K562 (cell line): ENCODE measurements around the gene ANKRD44. TPM values are rescaled to one million over a fixed set of nuclear protein-coding genes. Genes with fewer than 3 reads are reported as not detected.

Source experiments
- BMI1 ChIP-seq: fragments of 150-350 bp; IDR thresholded peaks from 2 replicates; pipeline ENCODE4 v1.6.1; 2014; ENCODE audit warnings: low read length
- BRD4 ChIP-seq: fragments of 200-600 bp; sonication (generic); IDR thresholded peaks from 2 replicates; pipeline ENCODE4 v1.6.1; 2017; ENCODE audit warnings: inconsistent platforms
- EHMT2 ChIP-seq: fragments of 450-650 bp; IDR thresholded peaks from 2 replicates; pipeline ENCODE4 v1.6.1; 2018; ENCODE audit warnings: antibody characterized with exemption
- FOXK2 ChIP-seq, 2 experiments: fragments of 450-650 bp; IDR thresholded peaks in 1 of 2; conservative IDR thresholded peaks in 1 of 2; 2 replicates each; pipeline ENCODE4 v1.6.1; 2016; ENCODE audit warnings: low read depth in 2 of 2, mild to moderate bottlenecking in 1 of 2
- HNRNPH1 ChIP-seq: fragments of 200-400 bp; formaldehyde crosslinking; optimal IDR thresholded peaks from 2 replicates; pipeline ENCODE3; 2017; ENCODE audit warnings: low read depth, mild to moderate bottlenecking, low read length, moderate library complexity
- HNRNPK ChIP-seq: fragments of 200-400 bp; formaldehyde crosslinking; IDR thresholded peaks from one replicate; pipeline ENCODE4 v1.6.1; 2018; ENCODE audit warnings: mild to moderate bottlenecking, low read depth, low read length; ENCODE audit not compliant: poor library complexity, severe bottlenecking
- MLX ChIP-seq, 2 experiments: fragments of 450-650 bp in 1 of 2; sonication (generic) in 1 of 2; formaldehyde crosslinking; conservative IDR thresholded peaks; 2 replicates each; pipeline versions ENCODE4 v1.4.0 to v1.8.1; 2020 to 2022; ENCODE audit warnings: mild to moderate bottlenecking in 1 of 2, missing genetic modification reagents in 1 of 2
- POLR2H ChIP-seq: IDR thresholded peaks from 2 replicates; pipeline ENCODE4 v1.6.1; 2016; ENCODE audit warnings: missing genetic modification characterization, low read depth, mild to moderate bottlenecking, control low read depth, missing compliant biosample characterization, moderate library complexity
- PURB ChIP-seq: sonication (generic); formaldehyde crosslinking; IDR thresholded peaks from 2 replicates; pipeline ENCODE4 v1.9.0; 2021; ENCODE audit warnings: low read depth, mild to moderate bottlenecking, missing genetic modification reagents
- RAD21 ChIP-seq, 2 experiments: fragments of 250-450 bp in 1 of 2; fragments of 450-650 bp in 1 of 2; sonication (Bioruptor Pico) in 1 of 2; formaldehyde crosslinking in 1 of 2; IDR thresholded peaks in 1 of 2; conservative IDR thresholded peaks in 1 of 2; 2 replicates each; pipeline versions ENCODE4 v1.4.0 to v1.8.0; 2020 to 2022; ENCODE audit warnings: mild to moderate bottlenecking in 2 of 2, moderate library complexity in 1 of 2
- RNF2 ChIP-seq: sonication (generic); IDR thresholded peaks from 2 replicates; pipeline ENCODE4 v1.6.1; 2016
- ZFP30 ChIP-seq: fragments of 250-450 bp; sonication (Bioruptor Pico); IDR thresholded peaks from 2 replicates; pipeline ENCODE4 v1.8.0; 2022; ENCODE audit warnings: moderate library complexity, mild to moderate bottlenecking, inconsistent platforms, borderline replicate concordance
- ZNF384 ChIP-seq: IDR thresholded peaks from 2 replicates; pipeline ENCODE4 v1.6.1; 2012; ENCODE audit warnings: low read depth, low read length, improper control_type of control experiment
- ZNF77 ChIP-seq: fragments of 250-450 bp; sonication (Bioruptor Pico); IDR thresholded peaks from 2 replicates; pipeline ENCODE4 v1.5.0; 2020
- polyA plus RNA-seq, 8 experiments: library from polyadenylated mRNA; depleted of rRNA in 4 of 8; stranded (reverse) in 5 of 8; unstranded in 3 of 8; fragments of >200 nt; fragmentation: Nextera tagmentation in 2 of 8; fragmentation: Illumina TruSeq in 1 of 8; extraction: Ambion mirVana in 2 of 8; extraction: Trizol in 1 of 8; gene quantifications; 2 replicates each; pipeline versions ENCODE4 v1.2.1 to v1.2.3, GENCODE V29; 2011 to 2014; ENCODE audit warnings: inconsistent platforms in 1 of 8, missing spikeins in 1 of 8
- total RNA-seq, 7 experiments: library from RNA; depleted of rRNA in 6 of 7; stranded (reverse); fragments of >200 nt in 6 of 7; fragmentation: Illumina TruSeq in 2 of 7; extraction: Trizol in 2 of 7; gene quantifications; 2 replicates each; pipeline versions ENCODE4 v1.2.1 to v1.2.3, GENCODE V29; 2011 to 2021; ENCODE audit warnings: low replicate concordance in 1 of 7
- TF ChIP-seq, protein P1 (sequence below): fragments of 450-650 bp; formaldehyde crosslinking; IDR thresholded peaks from 2 replicates; pipeline ENCODE4 v1.4.0; 2022; ENCODE audit warnings: missing genetic modification characterization

The ANKRD44 gene
- total and polyA plus RNA-seq, 9 of the 15 experiments (the other 6 are each of a cell fraction or from before 2014, with no cell fraction given) = 0.03 to 0.64 (median 0.07) TPM; not detected in 3

- TF ChIP-seq, protein P1, sequence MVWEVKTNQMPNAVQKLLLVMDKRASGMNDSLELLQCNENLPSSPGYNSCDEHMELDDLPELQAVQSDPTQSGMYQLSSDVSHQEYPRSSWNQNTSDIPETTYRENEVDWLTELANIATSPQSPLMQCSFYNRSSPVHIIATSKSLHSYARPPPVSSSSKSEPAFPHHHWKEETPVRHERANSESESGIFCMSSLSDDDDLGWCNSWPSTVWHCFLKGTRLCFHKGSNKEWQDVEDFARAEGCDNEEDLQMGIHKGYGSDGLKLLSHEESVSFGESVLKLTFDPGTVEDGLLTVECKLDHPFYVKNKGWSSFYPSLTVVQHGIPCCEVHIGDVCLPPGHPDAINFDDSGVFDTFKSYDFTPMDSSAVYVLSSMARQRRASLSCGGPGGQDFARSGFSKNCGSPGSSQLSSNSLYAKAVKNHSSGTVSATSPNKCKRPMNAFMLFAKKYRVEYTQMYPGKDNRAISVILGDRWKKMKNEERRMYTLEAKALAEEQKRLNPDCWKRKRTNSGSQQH (CRISPR knock-in tag) = no peak
- TF ChIP-seq EHMT2 (no peak), ZNF384 (no peak), MLX (CRISPR knock-in tag; conservative IDR thresholded peaks at IDR 0.05) (no peak), POLR2H (tag) (no peak), RNF2 (no peak), FOXK2 (conservative IDR thresholded peaks at IDR 0.05 in 1 of 2, IDR thresholded peaks at IDR 0.05 in 1 of 2; ENCODE audit: low read depth in 2 of 2) (no peak), HNRNPH1 (no peak), BRD4 (no peak), HNRNPK (no peak), ZNF77 (CRISPR knock-in tag) (no peak), BMI1 (no peak), PURB (CRISPR knock-in tag) (no peak), ZFP30 (no peak), RAD21 (CRISPR knock-in tag; conservative IDR thresholded peaks at IDR 0.05 in 1 of 2, IDR thresholded peaks at IDR 0.05 in 1 of 2) (no peak)
- TF ChIP-seq, all 486 proteins: peak for 0
Observed at GRCh38 chr2:197306696-197307040, 3.9 kb downstream of the ANKRD44 start (continued).
